Mesendoderm (in vitro differentiated cells): ENCODE data around the gene TMEM86B.

Experiments
- DNase-seq: peaks from one replicate; pipeline ENCODE4 v3.0.0; 2013
- H2AK5ac ChIP-seq: 2 replicates; pipeline ENCODE4 v1.6.1; 2013; ENCODE audit warnings: low read length, inconsistent platforms
- H2BK120ac ChIP-seq: 2 replicates; pipeline ENCODE4 v1.6.1; 2013; ENCODE audit warnings: low read depth, mild to moderate bottlenecking, low read length, moderate library complexity, mixed read lengths
- H2BK15ac ChIP-seq: replicated peaks from 2 replicates; pipeline ENCODE4 v1.6.1; 2013; ENCODE audit warnings: low read depth, mild to moderate bottlenecking, moderate library complexity
- H2BK5ac ChIP-seq: 2 replicates; pipeline ENCODE4 v1.6.1; 2013; ENCODE audit warnings: low read length, inconsistent platforms
- H3K18ac ChIP-seq: 2 replicates; pipeline ENCODE4 v1.6.1; 2013; ENCODE audit warnings: mild to moderate bottlenecking, low read length, mixed read lengths
- H3K23ac ChIP-seq: one replicate; pipeline ENCODE4 v1.6.1; 2013; ENCODE audit warnings: low read length
- H3K27ac ChIP-seq: 2 replicates; pipeline ENCODE4 v1.5.1; 2013; ENCODE audit warnings: low read depth, mild to moderate bottlenecking, inconsistent platforms, low read length, moderate library complexity
- H3K27me3 ChIP-seq: 2 replicates; pipeline ENCODE4 v1.6.1; 2013; ENCODE audit warnings: low read length, control low read depth, mild to moderate bottlenecking, inconsistent platforms; ENCODE audit not compliant: insufficient read depth, poor library complexity
- H3K36me3 ChIP-seq: 2 replicates; pipeline ENCODE4 v1.6.1; 2013; ENCODE audit warnings: low read length, inconsistent platforms; ENCODE audit not compliant: control insufficient read depth, insufficient read depth
- H3K4ac ChIP-seq: one replicate; pipeline ENCODE4 v1.6.1; 2013; ENCODE audit warnings: low read depth, mild to moderate bottlenecking, low read length, moderate library complexity
- H3K4me1 ChIP-seq: 2 replicates; pipeline ENCODE4 v1.6.1; 2013; ENCODE audit warnings: low read depth, low read length, inconsistent platforms; ENCODE audit not compliant: control insufficient read depth
- H3K4me2 ChIP-seq: 2 replicates; pipeline ENCODE4 v1.6.1; 2013; ENCODE audit warnings: low read length
- H3K4me3 ChIP-seq: 2 replicates; pipeline ENCODE4 v1.5.1; 2013; ENCODE audit warnings: mild to moderate bottlenecking, low read length
- H3K56ac ChIP-seq: one replicate; pipeline ENCODE4 v1.6.1; 2013; ENCODE audit warnings: low read length
- H3K79me1 ChIP-seq: 2 replicates; pipeline ENCODE4 v1.6.1; 2013; ENCODE audit warnings: low read length, inconsistent platforms
- H3K79me2 ChIP-seq: 2 replicates; pipeline ENCODE4 v1.6.1; 2013; ENCODE audit warnings: mild to moderate bottlenecking, low read length; ENCODE audit not compliant: control insufficient read depth, insufficient read depth
- H3K9ac ChIP-seq: 2 replicates; pipeline ENCODE4 v1.6.1; 2013; ENCODE audit warnings: low read length, inconsistent platforms
- H4K5ac ChIP-seq: one replicate; pipeline ENCODE4 v1.6.1; 2013; ENCODE audit warnings: low read length
- H4K8ac ChIP-seq: one replicate; pipeline ENCODE4 v1.6.1; 2013; ENCODE audit warnings: low read depth, mild to moderate bottlenecking, control low read depth, low read length, moderate library complexity
- WGBS: extraction: QIAGEN DNeasy Blood & Tissue Kit; methylation state at CpG from one replicate; pipeline ENCODE4 v1.1.7; 2013; ENCODE audit warnings: low lambda C conversion rate, missing lambda C conversion rate; ENCODE audit not compliant: insufficient coverage; ENCODE audit errors: extremely low coverage; 5-methylcytosine and 5-hydroxymethylcytosine counted together

The TMEM86B gene

GRCh38 chr19:55265723-55266386, 37.3 kb upstream of the TMEM86B start:
- Histone ChIP-seq H3K56ac (no peak overlapping the region), H3K79me2 (no peaks in the 10 kb centered on the region), H3K27ac (no peak overlapping the region), H2BK5ac (no peak overlapping the region), H3K79me1 (no peaks in the 10 kb centered on the region), H3K4me2 (no peak overlapping the region), H3K4ac (no peak overlapping the region), H2AK5ac (no peak overlapping the region), H2BK120ac (no peak overlapping the region), H4K8ac (no peak overlapping the region), H3K4me3 (no peak overlapping the region), H4K5ac (no peak overlapping the region), H2BK15ac (no peak overlapping the region), H3K36me3 (no peaks in the 10 kb centered on the region), H3K27me3 (no peaks in the 10 kb centered on the region), H3K4me1 (no peaks in the 10 kb centered on the region), H3K9ac (no peak overlapping the region), H3K23ac (no peak overlapping the region), H3K18ac (no peak overlapping the region)
- no peak for DNase-seq
- WGBS, result no CpG with 5 or more reads among the region's 12 CpGs

- no CpG with 5 or more reads among the region's 16 CpGs for WGBS
- Histone ChIP-seq H4K8ac (no peak overlapping the region), H2AK5ac (no peak overlapping the region), H3K36me3 (no peaks in the 10 kb centered on the region), H2BK120ac (no peak overlapping the region), H3K4me1 (no peaks in the 10 kb centered on the region), H3K9ac (no peak overlapping the region), H4K5ac (no peak overlapping the region), H3K18ac (no peak overlapping the region), H3K4me2 (no peak overlapping the region), H3K4me3 (no peak overlapping the region), H3K27me3 (no peaks in the 10 kb centered on the region), H3K23ac (no peak overlapping the region), H3K27ac (no peak overlapping the region), H2BK15ac (no peak overlapping the region), H3K4ac (no peak overlapping the region), H3K56ac (no peak overlapping the region), H3K79me2 (no peaks in the 10 kb centered on the region), H3K79me1 (no peaks in the 10 kb centered on the region), H2BK5ac (no peak overlapping the region)
- DNase-seq, result no peak
These were observed 36.6 kb upstream of the TMEM86B start for GRCh38 chr19:55265173-55265572.

- Histone ChIP-seq H3K36me3 (no peaks in the 10 kb centered on the region), H2BK120ac (no peak overlapping the region), H3K79me2 (no peaks in the 10 kb centered on the region), H3K27me3 (no peaks in the 10 kb centered on the region), H3K4me3 (no peak overlapping the region), H3K27ac (no peak overlapping the region), H2BK5ac (no peak overlapping the region), H3K23ac (no peak overlapping the region), H3K4me2 (no peak overlapping the region), H3K4ac (no peak overlapping the region), H3K18ac (no peak overlapping the region), H4K8ac (no peak overlapping the region), H3K79me1 (no peaks in the 10 kb centered on the region), H2BK15ac (no peak overlapping the region), H3K9ac (no peak overlapping the region), H3K56ac (no peak overlapping the region), H3K4me1 (no peaks in the 10 kb centered on the region), H2AK5ac (no peak overlapping the region), H4K5ac (no peak overlapping the region)
- whole genome bisulfite sequencing, result no CpG with 5 or more reads among the region's 5 CpGs
- no peak for DNase-seq
These were observed 36.0 kb upstream of the TMEM86B start for GRCh38 chr19:55264531-55264930.

- H3K4me1 ChIP-seq, result peaks cover 3% of the 10 kb centered on the region
- H2BK15ac ChIP-seq, result no peak overlapping the region
- H3K4ac ChIP-seq, result no peak overlapping the region
- no peak overlapping the region for H2BK5ac ChIP-seq
- no peak overlapping the region for H2BK120ac ChIP-seq
- H3K4me2 ChIP-seq, result no peak overlapping the region
- no peak overlapping the region for H3K4me3 ChIP-seq
- H3K36me3 ChIP-seq, result no peaks in the 10 kb centered on the region
- H3K79me2 ChIP-seq, result peaks cover 9% of the 10 kb centered on the region
- H3K18ac ChIP-seq, result no peak overlapping the region
- H4K5ac ChIP-seq, result no peak overlapping the region
- no CpG with 5 or more reads among the region's 9 CpGs for WGBS
- peaks cover 4% of the 10 kb centered on the region for H3K79me1 ChIP-seq
- no peak overlapping the region for H4K8ac ChIP-seq
- H3K27me3 ChIP-seq, result no peaks in the 10 kb centered on the region
- no peak overlapping the region for H3K56ac ChIP-seq
- H3K27ac ChIP-seq, result no peak overlapping the region
- DNase-seq, result no peak
- H2AK5ac ChIP-seq, result no peak overlapping the region
- no peak overlapping the region for H3K23ac ChIP-seq
- H3K9ac ChIP-seq, result no peak overlapping the region
These were observed 33.8 kb upstream of the TMEM86B start for GRCh38 chr19:55262359-55262758.

- no peaks in the 10 kb centered on the region for H3K36me3 ChIP-seq
- no peak overlapping the region for H2BK120ac ChIP-seq
- H3K9ac ChIP-seq, result no peak overlapping the region
- H3K27ac ChIP-seq, result no peak overlapping the region
- no peak overlapping the region for H2AK5ac ChIP-seq
- H3K56ac ChIP-seq, result no peak overlapping the region
- H3K79me1 ChIP-seq, result peaks cover 9% of the 10 kb centered on the region
- H4K8ac ChIP-seq, result no peak overlapping the region
- H3K79me2 ChIP-seq, result peaks cover 15% of the 10 kb centered on the region
- no peak overlapping the region for H2BK5ac ChIP-seq
- H2BK15ac ChIP-seq, result no peak overlapping the region
- no peak overlapping the region for H3K4me2 ChIP-seq
- no peak overlapping the region for H3K4ac ChIP-seq
- no CpG with 5 or more reads among the region's 13 CpGs for WGBS
- peak; percentile 37 for DNase-seq
- no peak overlapping the region for H3K23ac ChIP-seq
- no peaks in the 10 kb centered on the region for H3K27me3 ChIP-seq
- H3K4me3 ChIP-seq, result no peak overlapping the region
- no peak overlapping the region for H4K5ac ChIP-seq
- H3K18ac ChIP-seq, result no peak overlapping the region
- H3K4me1 ChIP-seq, result peaks cover 7% of the 10 kb centered on the region
These were observed 33.1 kb upstream of the TMEM86B start for GRCh38 chr19:55261671-55262126.
